Upper lobe of right lung (tissue), 1 donor: Measurements from ENCODE around the gene ZFHX3. TPM values are rescaled to one million over a fixed set of nuclear protein-coding genes. Genes with fewer than 3 reads are reported as not detected.
"Not testable (repeated sequence)": the region's sequence is repeated elsewhere in the genome, so short reads cannot be mapped to it uniquely, and the experiment has no call there.

Experiments used
- ATAC-seq: fragments of 200-7000 bp; cut with Tn5 transposase; one replicate; pipeline ENCODE4 v1.9.1; 2020; ENCODE audit warnings: mild to moderate bottlenecking, moderate library complexity
- DNase-seq: peaks from one replicate; pipeline ENCODE4 v3.0.0-alpha.2; 2020
- H3K27ac ChIP-seq: fragments of 200-600 bp; one replicate; pipeline ENCODE4 v1.8.0; 2022
- H3K27me3 ChIP-seq: fragments of 200-600 bp; one replicate; pipeline ENCODE4 v1.8.0; 2022; ENCODE audit warnings: mild to moderate bottlenecking
- H3K36me3 ChIP-seq: fragments of 200-600 bp; one replicate; pipeline ENCODE4 v1.8.0; 2022
- H3K4me1 ChIP-seq: fragments of 200-600 bp; one replicate; pipeline ENCODE4 v1.8.0; 2022
- H3K4me3 ChIP-seq: fragments of 200-600 bp; one replicate; pipeline ENCODE4 v1.8.0; 2022; ENCODE audit warnings: mild to moderate bottlenecking
- H3K9me3 ChIP-seq: fragments of 200-600 bp; one replicate; pipeline ENCODE4 v1.8.0; 2022
- CTCF ChIP-seq: fragments of 200-600 bp; IDR thresholded peaks from one replicate; pipeline ENCODE4 v1.8.0; 2022; ENCODE audit warnings: antibody characterized with exemption
- intact Hi-C: fragments of 100-400 bp; cut with DNase I; formaldehyde crosslinking; loops from one replicate; pipeline ENCODE4 v1.11.0; 2022
- total RNA-seq: library from RNA; stranded (reverse); fragmentation: NEBNext Ultra II Directional; extraction: Animal tissue kit (Norgen Biotek cat#: 25700); gene quantifications from one replicate; pipeline ENCODE4 v1.2.1, GENCODE V29; 2021
- donor health status: DM: no; HTN: yes; CAD: no; lungs with severe emphysema.

Gene ZFHX3
- total RNA-seq, 1 donor from 2014 or later: 29.0 TPM

- Histone ChIP-seq H3K4me1 (no peaks in the 10 kb centered on the region), H3K9me3 (no peaks in the 10 kb centered on the region), H3K4me3 (no peak overlapping the region), H3K27ac (no peak overlapping the region), H3K27me3 (no peaks in the 10 kb centered on the region), H3K36me3 (no peaks in the 10 kb centered on the region)
- intact Hi-C loops: no loop called here
- no peak for TF ChIP-seq CTCF
- no peak for DNase-seq
- ATAC-seq: peak; percentile 84
Measured at GRCh38 chr16:73086108-73086507, 38.2 kb upstream of the ZFHX3 start.

GRCh38 chr16:73083271-73083670, 35.3 kb upstream of the ZFHX3 start:
- no peak for TF ChIP-seq CTCF
- H3K36me3 ChIP-seq: no peaks in the 10 kb centered on the region
- intact Hi-C loops: no loop called here
- H3K4me3 ChIP-seq: no peak overlapping the region
- no peaks in the 10 kb centered on the region for H3K27me3 ChIP-seq
- H3K9me3 ChIP-seq: no peaks in the 10 kb centered on the region
- no peaks in the 10 kb centered on the region for H3K4me1 ChIP-seq
- no peak for ATAC-seq
- H3K27ac ChIP-seq: no peak overlapping the region
- DNase-seq: no peak

GRCh38 chr16:73082634-73083051, 34.7 kb upstream of the ZFHX3 start:
- H3K27me3 ChIP-seq, H3K9me3 ChIP-seq, DNase-seq, H3K4me3 ChIP-seq, H3K27ac ChIP-seq, H3K36me3 ChIP-seq, intact Hi-C loops, H3K4me1 ChIP-seq: not testable (repeated sequence)
- peak; percentile 35 for ATAC-seq

GRCh38 chr16:73080931-73081330, 33.0 kb upstream of the ZFHX3 start:
- H3K4me3 ChIP-seq: no peak overlapping the region
- no peaks in the 10 kb centered on the region for H3K36me3 ChIP-seq
- TF ChIP-seq CTCF: no peak
- H3K9me3 ChIP-seq: no peaks in the 10 kb centered on the region
- H3K27ac ChIP-seq: no peak overlapping the region
- DNase-seq (no peak), ATAC-seq (no peak)
- no peaks in the 10 kb centered on the region for H3K27me3 ChIP-seq
- H3K4me1 ChIP-seq: no peaks in the 10 kb centered on the region
- intact Hi-C loops: no loop called here

GRCh38 chr16:73076324-73076810, 28.4 kb upstream of the ZFHX3 start:
- intact Hi-C loops: no loop called here
- Histone ChIP-seq H3K4me1 (peaks cover 5% of the 10 kb centered on the region), H3K36me3 (no peaks in the 10 kb centered on the region), H3K27ac (no peak overlapping the region), H3K4me3 (no peak overlapping the region), H3K9me3 (no peaks in the 10 kb centered on the region), H3K27me3 (no peaks in the 10 kb centered on the region)
- DNase-seq (no peak), ATAC-seq (no peak)
- no peak for TF ChIP-seq CTCF

GRCh38 chr16:73074382-73074781, 26.5 kb upstream of the ZFHX3 start:
- no peak for TF ChIP-seq CTCF
- Histone ChIP-seq H3K36me3 (no peaks in the 10 kb centered on the region), H3K4me1 (peaks cover 20% of the 10 kb centered on the region), H3K27ac (no peak overlapping the region), H3K4me3 (no peak overlapping the region), H3K9me3 (no peaks in the 10 kb centered on the region), H3K27me3 (no peaks in the 10 kb centered on the region)
- no peak for DNase-seq
- intact Hi-C loops: no loop called here
- ATAC-seq: no peak

GRCh38 chr16:73072051-73072450, 24.1 kb upstream of the ZFHX3 start:
- DNase-seq, H3K27ac ChIP-seq, H3K9me3 ChIP-seq, ATAC-seq, H3K4me3 ChIP-seq, H3K27me3 ChIP-seq, H3K36me3 ChIP-seq, intact Hi-C loops: not testable (repeated sequence)
- H3K4me1 ChIP-seq: peaks cover 44% of the 10 kb centered on the region
